ENCODE data around the gene DNAJB12. TPM values are rescaled to one million over a fixed set of nuclear protein-coding genes. Genes with fewer than 3 reads are reported as not detected.
"Not testable (repeated sequence)": the region's sequence is repeated elsewhere in the genome, so short reads cannot be mapped to it uniquely, and the experiment has no call there.

Gene DNAJB12
- total RNA-seq, 1 donor from 2014 or later = 25.9 TPM

DNA sequence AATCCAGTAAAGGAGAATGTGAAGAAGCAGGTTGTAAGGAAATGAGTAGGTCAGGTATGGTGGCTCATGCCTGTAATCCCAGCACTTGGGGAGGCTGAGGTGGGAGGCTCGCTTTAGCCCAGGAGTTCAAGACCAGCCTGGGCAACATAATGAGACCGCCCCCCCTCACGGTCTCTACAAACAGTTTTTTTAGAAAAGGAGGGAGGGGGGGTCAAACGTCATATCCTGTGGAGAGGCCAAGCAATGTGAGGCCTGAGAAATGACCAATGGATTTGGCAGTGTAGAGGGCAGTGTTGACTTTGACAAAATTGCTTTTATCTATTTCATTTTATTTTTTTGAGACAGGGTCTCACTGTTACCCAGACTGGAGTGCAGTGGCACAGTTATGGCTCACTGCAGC is 2.3 kb upstream of the DNAJB12 start:
- no peak for ATAC-seq
- no peak for DNase-seq
- intact Hi-C loops (cut with micrococcal nuclease) = no loop called here

DNA sequence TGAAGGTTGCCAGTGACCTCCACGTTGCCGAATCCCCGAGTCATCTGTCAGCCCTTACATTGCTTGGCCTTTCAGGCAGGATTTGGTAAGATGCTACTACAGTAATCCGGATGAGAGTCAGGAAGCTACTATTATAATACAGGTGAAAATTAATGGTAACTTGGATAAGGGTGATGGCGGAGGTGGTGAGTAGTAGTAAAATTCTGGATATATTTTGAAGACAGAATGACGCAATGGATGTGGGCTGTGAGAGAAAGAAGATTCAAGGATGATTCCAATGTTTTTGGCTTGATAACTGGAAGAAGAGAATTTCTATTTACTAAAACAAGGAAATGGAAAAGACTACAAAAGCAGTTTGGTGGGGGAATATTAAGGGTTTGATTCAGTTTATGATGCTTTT is 1.4 kb upstream of the DNAJB12 start:
- DNase-seq (no peak), ATAC-seq (no peak)
- intact Hi-C loops (cut with micrococcal nuclease) = no loop called here

DNA sequence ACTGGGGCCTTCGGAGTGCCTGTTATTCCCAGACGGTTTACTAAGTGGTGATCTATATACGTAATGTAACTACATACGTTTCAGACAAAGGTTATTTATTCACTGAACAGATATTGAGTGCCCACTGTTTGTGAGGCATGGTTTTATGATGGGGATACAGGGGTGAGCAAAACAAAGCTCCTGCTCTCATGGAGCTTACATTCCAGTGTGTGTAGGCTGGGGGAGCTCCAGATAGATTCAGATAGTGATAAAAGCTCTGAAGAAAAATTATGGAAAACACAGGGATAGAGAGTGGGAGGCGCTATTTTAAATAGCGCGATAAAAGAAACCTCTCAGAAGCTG is 466 bp upstream of the DNAJB12 start:
- intact Hi-C loops (cut with micrococcal nuclease) = no loop called here
- ATAC-seq = no peak
- no peak for DNase-seq

DNA sequence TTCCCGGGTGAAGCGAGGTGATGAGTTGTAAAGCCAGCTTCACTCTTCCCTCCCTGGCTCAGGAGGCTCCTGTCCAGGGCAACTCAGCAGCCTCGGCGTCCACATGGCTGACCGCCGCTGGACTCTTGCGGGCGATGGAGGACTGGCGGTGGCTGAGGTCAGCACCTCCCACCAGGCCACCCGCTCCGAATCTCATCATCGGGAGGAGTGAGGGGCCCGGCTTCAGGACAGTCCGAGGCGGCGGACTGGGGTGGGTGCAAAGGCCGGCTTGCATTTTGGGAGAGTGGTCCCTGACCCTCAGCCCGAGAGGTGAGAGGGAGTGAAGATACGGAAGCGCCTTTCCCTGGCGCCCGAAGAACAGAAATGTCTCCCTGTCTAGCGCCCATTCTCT is 759 bp downstream of the DNAJB12 start:
- ATAC-seq = peak; percentile 21
- DNase-seq = peak; percentile 46
- intact Hi-C loops (cut with micrococcal nuclease) = no loop called here

DNA sequence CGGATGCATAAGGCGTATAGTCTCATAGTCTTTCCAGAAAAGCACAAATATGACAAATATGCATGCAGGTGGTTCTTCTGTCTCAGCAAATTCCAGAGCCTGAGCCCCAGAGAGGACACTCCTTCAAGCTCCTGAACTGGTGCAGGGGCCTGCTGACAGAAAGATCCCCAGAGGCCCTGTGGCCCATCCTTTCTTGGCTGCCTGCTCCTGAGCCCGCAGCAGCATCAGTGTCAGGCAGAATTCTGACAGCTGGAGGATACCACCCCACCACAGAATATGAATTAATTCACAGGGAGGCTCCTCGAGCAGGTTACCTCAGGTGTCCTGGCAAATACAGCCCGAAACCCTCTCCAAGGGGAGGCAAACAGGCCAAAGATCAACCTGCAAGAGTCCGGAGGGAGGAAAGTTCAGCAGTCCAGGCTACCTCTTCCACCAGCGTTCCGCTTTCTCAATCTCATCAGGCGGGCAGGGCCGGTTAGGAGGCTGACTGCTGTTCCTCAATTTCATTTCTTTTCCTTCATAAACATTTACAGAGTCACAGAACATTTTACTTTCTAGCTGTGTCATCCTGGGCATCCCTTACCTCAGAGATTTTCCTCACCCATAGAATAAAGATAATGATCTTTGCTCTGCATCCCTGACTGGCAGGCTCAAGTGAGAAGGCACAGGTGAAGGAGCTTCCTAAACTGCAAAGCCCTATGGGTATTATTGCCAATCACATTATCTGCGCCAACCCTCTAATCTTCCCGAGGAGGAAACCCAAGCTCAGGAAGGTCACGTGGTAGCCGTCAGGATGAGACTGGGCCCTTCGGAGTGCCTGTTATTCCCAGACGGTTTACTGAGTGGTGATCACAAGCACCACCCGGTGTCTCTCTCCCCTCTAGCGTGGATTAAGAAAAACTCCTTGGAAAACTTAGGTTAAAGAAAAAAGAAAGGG is 1.4 kb downstream of the DNAJB12 start:
- intact Hi-C loops (cut with micrococcal nuclease) = no loop called here
- no peak for ATAC-seq
- DNase-seq = peak; percentile 15

DNA sequence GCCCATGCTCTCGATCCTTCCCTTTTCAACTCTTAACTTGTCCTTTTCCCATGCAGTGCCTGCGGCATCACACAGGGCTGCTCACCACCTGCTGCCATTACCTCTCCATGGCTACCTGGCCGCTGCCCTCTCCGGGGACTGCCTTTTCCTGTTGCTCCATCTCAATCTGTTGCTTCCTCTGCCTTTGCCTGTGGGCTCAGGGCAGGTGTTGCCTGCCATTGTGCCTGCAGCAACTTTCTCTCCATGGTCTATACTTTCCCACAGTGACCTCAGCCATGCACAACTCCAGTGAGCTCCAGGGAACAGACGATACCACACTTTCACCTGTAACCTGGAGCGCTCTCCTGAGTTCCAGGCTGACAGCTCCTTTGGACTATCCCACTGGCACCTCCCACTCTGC is 3.2 kb downstream of the DNAJB12 start:
- DNase-seq (peak; percentile 32), ATAC-seq (no peak)
- intact Hi-C loops (cut with micrococcal nuclease) = no loop called here

DNA sequence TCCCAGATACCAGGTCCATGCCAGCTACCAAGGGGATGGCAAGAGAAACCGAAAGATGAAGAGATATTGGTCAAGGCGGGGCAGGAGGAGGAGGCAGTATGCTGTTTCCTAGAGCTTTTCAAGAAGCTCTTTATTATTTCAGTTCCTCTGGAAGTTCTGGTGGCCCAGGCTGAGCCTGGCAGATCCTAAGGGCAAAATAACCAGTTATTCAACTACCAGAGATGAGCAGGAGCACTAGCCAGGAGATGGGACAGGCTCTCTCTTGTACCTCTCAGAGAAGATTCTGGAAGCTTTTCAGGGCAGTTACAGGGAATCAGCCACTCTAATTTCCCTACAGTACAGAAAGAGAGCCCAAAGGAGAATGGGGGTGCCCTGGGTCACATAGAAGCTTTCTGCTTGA is 5.3 kb downstream of the DNAJB12 start:
- no peak for ATAC-seq
- intact Hi-C loops (cut with micrococcal nuclease) = no loop called here
- DNase-seq = no peak

DNA sequence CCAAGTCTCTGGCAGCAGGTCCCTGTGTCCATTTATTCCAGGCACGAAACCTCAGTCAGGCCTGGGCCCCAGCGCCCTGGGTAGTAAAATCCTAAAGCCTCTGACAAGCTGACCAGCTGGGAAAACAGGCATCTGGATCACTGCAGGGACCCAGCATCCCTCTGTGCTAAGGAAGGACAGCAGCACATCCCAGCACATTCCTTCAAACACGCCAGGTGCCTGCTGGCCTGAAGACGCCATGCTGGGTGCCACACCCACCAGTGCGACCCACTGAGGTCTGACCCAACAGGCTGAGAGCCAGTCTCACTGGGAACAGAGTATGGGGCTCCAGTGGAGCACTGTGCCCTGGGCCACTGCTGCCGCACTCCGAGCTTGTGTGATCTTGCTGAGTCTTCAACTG is 6.4 kb downstream of the DNAJB12 start:
- peak; percentile 19 for DNase-seq
- intact Hi-C loops (cut with micrococcal nuclease) = no loop called here
- no peak for ATAC-seq

DNA sequence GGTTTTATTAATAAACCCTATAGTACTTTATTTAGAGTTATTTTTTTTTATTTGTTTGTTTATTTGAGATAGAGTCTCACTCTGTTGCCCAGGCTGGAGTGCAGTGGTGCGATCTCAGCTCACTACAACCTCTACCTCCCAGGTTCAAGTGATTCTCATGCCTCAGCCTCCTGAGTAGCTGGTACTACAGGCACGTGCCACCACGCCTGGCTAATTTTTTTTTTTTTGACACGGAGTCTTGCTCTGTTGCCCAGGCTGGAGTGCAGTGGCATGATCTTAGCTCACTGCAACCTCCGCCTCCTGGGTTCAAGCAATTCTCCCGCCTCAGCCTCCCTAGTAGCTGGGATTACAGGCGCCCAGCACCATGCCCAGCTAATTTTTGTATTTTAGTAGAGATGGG is 8.6 kb downstream of the DNAJB12 start:
- DNase-seq; ATAC-seq; intact Hi-C loops (cut with micrococcal nuclease): not testable (repeated sequence)

DNA sequence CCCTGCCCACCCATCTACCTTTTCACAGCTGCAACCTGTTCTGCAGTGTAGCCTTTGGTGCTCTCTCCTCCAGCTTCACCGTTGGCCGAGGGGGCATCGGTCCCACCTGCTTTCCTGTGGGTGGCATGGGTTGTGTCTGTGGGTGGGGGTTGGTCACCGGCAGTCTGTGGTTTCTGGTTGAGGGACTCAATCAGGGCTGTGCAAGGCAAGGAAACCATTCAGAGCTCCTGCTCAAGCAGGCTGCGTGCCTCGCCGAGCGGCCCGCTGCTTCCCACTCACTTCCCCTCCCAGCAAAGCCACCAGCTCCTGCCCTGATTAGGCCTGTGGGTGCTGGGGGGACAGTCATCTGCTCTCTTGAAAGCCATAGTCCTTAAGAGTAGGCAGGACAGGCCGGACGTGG is 9.8 kb downstream of the DNAJB12 start:
- ATAC-seq (no peak), DNase-seq (peak; percentile 25)
- intact Hi-C loops (cut with micrococcal nuclease) = loop anchor here (5.0 kb wide), 1 partner anchor 218 kb away; no protein-coding TSS in a partner anchor

DNA sequence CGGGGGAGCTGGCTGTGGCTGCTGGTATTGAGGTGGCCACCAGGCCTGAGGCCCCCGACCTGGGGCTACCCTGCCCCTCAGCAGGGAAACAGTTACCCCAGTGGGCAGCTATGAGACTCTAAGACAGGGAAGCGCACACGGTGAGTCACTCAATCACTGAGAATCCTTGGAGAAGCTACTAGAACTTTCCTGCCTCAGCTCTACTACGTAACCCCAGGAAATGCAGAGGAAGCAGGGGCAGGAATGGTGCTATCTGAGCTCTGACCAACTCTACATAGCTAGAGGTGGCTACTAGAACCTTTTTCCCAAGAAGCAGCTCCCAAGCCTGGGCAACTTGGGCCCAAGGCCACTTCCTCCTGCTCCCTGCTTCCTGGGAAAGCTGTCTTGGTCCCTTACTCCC is 11.8 kb downstream of the DNAJB12 start:
- no peak for ATAC-seq
- DNase-seq = no peak
- intact Hi-C loops (cut with micrococcal nuclease) = loop anchor here (5.0 kb wide), 1 partner anchor 216 kb away; no protein-coding TSS in a partner anchor

DNA sequence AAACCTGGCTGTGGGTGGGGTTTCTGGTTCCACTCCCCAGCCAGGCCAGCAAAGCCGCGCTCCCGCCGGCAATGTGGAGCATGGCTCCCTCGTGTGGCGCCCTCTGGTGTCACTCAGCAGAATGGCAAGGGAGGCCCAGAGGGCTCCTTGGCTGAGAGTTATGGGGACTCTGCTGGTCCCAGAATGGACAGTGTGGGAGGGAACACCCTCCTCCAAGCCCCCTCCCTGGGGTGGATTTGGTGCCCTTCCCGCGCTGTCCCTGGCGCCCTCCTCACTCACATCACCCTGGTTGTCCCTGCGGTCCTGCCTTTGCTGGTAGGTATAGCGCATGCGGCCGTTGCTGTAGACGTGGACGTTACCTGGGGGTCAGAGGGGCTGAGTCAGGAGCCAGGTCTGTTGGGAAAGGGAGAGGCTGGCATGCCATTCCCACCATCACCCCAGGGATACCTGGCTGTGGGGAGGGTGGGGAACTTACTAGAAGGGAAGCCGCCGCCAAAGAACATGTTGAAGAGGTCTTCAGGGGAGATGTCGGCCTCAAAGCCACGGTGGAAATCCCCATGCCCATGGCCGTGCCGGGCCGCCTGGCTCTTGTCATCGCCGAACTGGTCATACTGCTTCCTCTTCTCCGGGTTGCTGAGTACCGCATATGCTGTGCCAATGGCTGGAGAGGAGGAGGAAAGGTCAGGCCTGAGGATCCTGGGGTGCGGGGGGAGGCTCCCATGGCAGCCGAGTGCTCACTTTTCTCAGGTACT is 14.0 kb downstream of the DNAJB12 start:
- intact Hi-C loops (cut with micrococcal nuclease) = loop anchor here (5.0 kb wide), 1 partner anchor 213 kb away; no protein-coding TSS in a partner anchor
- DNase-seq (peak; percentile 83), ATAC-seq (peak; percentile 16)

DNA sequence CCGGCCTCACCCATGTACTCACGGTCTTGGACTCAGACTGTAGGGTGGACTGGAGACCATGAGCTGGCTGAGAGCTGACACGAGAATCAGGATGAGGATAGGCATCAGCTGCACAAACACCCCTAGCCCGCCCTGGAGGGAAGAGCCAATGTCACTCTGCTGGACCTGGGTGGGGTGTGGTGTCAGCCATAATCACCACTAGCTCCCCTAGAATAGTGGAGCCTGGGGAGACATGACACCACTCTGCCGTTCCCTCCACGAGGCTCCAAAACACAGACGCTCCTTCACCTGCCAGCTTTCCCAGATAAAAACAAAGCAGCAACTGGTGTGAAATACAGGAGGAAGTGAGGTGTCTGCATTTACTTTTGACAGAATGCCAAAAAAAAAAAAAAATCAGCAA is 16.5 kb downstream of the DNAJB12 start:
- DNase-seq (peak; percentile 6), ATAC-seq (no peak)
- intact Hi-C loops (cut with micrococcal nuclease) = loop anchor here (10.0 kb wide), 1 partner anchor 123 kb away; the partner anchor contains the start of genes ANAPC16 and ASCC1

DNA sequence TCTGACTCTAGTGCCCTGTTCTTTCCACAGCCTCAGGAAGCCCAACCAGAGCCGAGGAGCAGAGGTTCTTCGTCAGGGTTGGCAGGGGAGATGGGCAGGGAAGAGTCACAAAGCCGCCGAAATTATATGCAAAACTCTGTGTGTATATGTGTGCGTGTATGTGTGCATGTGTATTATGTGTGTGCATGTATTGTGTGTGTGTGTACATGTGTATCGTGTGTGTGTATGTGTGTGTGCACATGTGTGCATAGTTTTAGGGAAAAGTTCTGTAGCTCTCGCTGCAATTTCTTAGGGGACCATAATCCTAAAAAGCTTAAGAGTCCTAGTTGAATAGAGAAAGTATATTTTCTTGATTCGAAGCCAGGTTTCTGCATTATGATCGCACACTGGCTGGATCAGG is 17.0 kb downstream of the DNAJB12 start:
- DNase-seq = peak; percentile 7
- no peak for ATAC-seq
- intact Hi-C loops (cut with micrococcal nuclease) = loop anchor here (10.0 kb wide), 1 partner anchor 123 kb away; the partner anchor contains the start of genes ANAPC16 and ASCC1

DNA sequence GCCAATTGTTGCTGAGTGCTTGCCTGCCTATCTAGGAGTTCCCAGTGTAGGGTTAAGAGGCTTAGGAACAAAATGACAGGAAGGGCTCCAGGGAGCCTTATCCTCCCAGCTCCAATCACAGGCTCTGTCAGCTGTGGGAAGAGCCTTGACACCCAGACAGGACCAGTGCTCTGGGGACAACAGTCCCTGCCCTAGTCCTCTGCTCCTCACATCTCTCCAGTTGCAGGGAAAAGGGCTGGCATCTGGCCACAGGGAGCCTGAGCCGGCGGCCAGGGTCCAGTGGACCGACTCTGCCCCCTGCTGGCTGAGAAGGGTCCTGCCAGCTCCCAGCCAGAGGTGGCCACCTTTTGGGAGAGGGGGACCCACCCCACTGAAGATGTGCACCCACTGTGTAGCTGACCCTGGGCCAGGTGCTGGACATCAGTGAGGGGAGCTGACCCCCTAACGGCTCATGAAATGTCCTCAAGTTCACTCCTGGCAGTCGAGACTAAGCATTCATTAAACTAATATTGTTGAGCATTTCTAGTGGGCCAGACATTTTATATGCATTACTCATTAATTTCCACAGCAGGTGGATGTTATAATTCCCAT is 17.6 kb downstream of the DNAJB12 start:
- peak; percentile 51 for ATAC-seq
- intact Hi-C loops (cut with micrococcal nuclease) = loop anchor here (10.0 kb wide), 1 partner anchor 122 kb away; the partner anchor contains the start of genes ANAPC16 and ASCC1
- peak; percentile 93 for DNase-seq

DNA sequence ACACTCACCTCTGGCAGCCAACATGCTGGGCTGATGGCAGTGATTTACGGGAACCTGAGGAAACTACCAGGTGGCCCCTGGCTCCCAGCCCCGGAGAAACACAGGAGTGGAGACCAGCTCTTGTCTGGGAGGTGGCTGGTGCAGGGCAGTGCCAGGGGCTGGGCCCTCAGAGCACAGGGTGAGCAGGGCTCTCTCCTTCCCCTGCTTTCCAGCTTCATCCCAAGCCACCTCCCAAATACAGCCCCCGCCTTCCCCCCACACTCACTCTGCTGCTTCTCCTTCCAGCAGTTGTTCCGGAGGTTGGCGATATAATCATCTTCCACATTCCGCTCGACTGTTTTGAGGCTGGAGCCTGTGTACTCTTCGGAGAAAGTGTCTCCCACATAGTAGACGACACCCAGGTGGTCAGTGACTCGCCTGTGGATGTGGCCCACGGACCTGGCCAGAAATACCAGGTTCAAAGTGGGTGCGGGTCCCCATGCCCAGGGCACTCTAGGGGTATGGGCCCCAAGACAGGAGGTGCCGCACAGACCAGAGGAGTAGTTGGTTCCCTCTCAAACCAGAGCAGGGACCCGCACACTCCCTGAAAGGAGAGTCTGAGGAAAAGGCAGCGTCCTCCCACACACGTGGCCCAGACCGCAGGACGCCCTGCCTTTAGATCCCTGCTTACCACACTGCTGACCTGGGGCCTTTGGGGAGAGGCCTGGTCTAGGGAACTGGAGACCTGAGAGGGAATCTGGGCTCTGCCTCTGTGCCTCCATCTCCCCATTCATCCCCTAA is 18.3 kb downstream of the DNAJB12 start:
- no peak for ATAC-seq
- DNase-seq = peak; percentile 40
- intact Hi-C loops (cut with micrococcal nuclease) = loop anchor here (10.0 kb wide), 1 partner anchor 122 kb away; the partner anchor contains the start of genes ANAPC16 and ASCC1

DNA sequence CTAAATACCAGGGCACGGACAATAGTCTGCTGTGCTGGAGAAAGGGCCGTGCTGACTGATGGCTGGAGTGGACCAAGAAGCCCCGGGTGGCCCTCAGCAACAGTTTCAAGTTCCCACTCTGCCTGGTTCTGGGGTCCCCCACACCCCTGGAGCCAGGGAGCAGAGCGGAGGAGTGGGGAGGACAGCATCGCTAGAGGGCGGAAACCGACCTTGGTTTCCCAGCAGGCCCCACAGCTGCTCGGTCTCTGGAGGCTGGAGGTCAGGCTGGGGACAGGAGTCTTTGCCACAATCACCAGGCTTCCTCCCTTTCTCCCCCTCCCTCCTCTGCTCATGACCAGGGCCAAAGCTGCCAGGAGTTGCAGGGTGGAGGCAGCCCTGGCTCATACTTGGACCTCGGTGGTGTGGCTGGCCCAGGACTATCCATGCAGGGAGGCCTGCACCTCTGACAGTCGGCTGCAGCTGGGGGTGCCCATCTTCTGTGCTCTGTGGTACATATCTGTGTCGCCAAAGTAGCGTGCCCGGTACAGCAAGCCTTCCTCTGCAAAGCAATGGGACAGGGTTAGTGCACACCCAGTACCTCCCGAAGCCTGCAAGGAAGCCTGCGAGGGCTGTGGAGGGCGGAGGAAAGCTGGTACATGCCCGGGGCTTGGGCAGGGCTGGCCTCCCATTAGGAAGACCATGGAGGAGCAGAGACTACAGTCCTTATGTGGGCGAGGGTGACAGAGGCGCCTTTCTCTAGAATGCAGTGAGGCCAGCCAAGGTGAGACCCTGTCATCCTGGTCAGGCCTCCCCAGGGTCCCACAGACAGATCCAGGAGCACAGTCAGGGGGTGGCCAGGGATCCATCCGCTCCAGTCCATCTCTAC is 19.1 kb downstream of the DNAJB12 start:
- DNase-seq = peak; percentile 81
- ATAC-seq = peak; percentile 70
- intact Hi-C loops (cut with micrococcal nuclease) = loop anchor here (10.0 kb wide), 1 partner anchor 121 kb away; the partner anchor contains the start of genes ANAPC16 and ASCC1
